Fibroblast of pulmonary artery (primary cell): ENCODE measurements around the gene TRPM4.
"Not testable (repeated sequence)": the region's sequence is repeated elsewhere in the genome, so short reads cannot be mapped to it uniquely, and the experiment has no call there.

Source experiments
- DNase-seq: peaks from one replicate; pipeline ENCODE4 v3.0.0-alpha.2; 2010; ENCODE audit warnings: low read depth
- H3K4me3 ChIP-seq: replicated peaks from 2 replicates; pipeline ENCODE4 v1.5.1; 2011; ENCODE audit warnings: low read depth, mild to moderate bottlenecking, control low read depth, low read length, moderate library complexity
- TF ChIP-seq, protein P1 (sequence below): IDR thresholded peaks from 2 replicates; pipeline ENCODE4 v1.5.1; 2011; ENCODE audit warnings: mild to moderate bottlenecking, control low read depth, low read length, inconsistent platforms; ENCODE audit errors: missing control alignments

The TRPM4 gene

DNA sequence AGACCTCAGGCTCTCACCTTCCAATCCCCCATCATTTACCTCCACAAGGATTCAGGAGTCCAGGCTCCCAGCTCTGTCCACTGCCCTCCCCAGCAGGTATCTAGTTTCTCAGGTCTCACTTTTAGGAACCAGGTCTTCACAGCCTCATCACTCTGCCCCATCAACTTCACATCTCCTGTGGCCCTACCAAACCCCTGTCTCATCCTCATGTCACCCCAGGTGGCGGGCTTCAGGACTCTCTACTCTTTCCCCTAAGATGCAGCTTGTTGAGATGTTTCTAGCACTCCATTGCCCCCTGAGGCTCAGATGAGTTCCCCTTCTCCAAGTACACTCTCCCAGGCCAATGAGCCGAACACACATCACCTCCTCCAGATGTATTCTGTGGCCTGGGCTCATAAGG lies 36.7 kb upstream of the TRPM4 start:
- DNase-seq, result no peak
- H3K4me3 ChIP-seq, result no peak overlapping the region
- TF ChIP-seq, protein P1, sequence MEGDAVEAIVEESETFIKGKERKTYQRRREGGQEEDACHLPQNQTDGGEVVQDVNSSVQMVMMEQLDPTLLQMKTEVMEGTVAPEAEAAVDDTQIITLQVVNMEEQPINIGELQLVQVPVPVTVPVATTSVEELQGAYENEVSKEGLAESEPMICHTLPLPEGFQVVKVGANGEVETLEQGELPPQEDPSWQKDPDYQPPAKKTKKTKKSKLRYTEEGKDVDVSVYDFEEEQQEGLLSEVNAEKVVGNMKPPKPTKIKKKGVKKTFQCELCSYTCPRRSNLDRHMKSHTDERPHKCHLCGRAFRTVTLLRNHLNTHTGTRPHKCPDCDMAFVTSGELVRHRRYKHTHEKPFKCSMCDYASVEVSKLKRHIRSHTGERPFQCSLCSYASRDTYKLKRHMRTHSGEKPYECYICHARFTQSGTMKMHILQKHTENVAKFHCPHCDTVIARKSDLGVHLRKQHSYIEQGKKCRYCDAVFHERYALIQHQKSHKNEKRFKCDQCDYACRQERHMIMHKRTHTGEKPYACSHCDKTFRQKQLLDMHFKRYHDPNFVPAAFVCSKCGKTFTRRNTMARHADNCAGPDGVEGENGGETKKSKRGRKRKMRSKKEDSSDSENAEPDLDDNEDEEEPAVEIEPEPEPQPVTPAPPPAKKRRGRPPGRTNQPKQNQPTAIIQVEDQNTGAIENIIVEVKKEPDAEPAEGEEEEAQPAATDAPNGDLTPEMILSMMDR, result no peak

DNA sequence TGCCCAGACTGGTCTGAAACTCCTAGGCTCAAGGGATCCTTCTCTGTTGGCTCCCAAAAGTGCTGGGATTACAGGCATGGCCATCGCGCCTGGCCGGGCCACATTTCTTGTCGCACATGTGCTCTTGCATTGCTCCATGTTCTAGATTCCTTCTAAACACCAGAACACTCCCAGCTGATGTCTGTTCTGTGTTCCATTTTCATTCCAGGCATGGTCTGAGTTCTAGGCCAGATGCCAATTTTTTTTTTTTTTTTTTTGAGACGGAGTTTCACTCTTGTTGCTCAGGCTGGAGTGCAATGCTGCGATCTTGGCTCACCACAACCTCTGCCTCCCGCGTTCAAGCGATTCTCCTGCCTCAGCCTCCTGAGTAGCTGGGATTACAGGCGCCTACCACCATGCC lies 35.8 kb upstream of the TRPM4 start:
- DNase-seq, result peak; percentile 35
- H3K4me3 ChIP-seq, result not testable (repeated sequence)

DNA sequence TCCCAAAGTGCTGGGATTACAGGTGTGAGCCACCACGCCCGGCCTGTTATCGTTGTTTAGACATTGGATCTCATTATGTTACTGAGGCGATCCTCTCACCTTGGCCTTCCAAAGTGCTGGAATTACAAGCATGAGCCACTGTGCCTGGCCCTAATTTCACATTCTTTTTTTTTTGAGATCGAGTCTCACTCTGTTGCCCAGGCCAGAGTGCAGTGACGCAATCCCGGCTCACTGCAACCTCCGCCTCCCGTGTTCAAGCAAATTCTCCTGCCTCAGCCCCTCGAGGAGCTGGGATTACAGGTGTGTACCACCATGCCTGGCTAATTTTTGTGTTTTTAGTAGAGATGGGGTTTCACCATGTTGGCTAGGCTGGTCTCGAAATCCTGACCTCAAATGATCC lies 34.3 kb upstream of the TRPM4 start:
- not testable (repeated sequence) for H3K4me3 ChIP-seq

DNA sequence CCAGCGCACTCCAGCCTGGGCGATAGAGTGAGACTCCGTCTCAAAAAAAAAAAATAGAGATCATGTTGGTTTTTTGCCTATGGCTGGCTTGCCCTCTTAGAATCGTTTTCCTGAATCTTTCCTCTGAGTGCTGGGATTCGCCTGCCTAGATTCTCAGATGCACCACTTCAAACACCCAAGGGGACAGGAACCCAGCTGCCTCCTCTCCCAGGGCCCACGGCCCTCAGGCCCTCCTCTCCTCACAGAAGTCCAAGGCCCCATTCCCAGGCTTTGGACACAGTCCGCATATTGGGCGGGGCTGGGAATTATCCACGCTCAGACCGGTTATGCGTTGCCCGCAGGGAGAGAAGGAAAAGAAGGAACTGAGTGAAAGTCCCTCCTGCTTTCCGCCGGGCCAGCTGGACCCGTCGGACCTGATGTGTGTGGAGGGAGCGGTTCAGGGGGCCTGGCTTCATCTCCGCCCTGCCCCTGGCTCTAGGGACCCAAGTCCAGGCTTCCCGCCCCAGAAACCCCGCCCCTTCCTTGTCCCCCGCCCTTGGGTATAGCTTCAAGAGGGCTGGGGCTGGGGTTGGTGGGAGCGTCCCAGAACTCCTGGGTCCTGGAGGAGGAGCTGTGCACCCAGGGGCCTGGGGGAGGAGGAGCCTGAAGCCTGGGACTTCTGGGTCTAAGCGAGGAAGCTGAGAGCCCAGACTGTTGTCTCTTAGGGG lies 32.4 kb upstream of the TRPM4 start:
- no peak for DNase-seq

More for the DNA sequence above, 34.3 kb upstream of the TRPM4 start:
- not testable (repeated sequence) for DNase-seq

DNA sequence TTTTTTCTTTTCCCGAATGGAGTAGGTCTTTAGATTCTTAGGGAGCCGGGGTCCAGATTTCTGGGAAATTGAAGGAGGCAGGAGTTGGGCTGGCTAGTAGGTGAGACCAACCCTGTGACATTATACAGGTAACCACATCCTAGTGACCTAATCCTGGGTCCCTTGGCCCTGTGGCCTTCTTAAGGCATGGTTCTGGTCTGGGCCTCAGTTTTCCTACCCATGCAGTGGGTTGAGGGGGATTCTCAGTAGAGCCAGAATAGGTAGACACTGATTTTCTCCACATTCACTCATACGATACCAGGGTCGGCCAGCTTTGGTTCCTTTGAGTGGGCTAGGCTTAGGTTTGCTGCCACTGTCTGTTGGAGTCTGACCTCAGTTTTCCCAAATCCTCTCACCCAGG lies 31.0 kb upstream of the TRPM4 start:
- H3K4me3 ChIP-seq, result no peak overlapping the region
- TF ChIP-seq, protein P1, result no peak
- DNase-seq, result no peak

More for the DNA sequence above, 32.4 kb upstream of the TRPM4 start:
- TF ChIP-seq, protein P1, result no peak
- no peak overlapping the region for H3K4me3 ChIP-seq

DNA sequence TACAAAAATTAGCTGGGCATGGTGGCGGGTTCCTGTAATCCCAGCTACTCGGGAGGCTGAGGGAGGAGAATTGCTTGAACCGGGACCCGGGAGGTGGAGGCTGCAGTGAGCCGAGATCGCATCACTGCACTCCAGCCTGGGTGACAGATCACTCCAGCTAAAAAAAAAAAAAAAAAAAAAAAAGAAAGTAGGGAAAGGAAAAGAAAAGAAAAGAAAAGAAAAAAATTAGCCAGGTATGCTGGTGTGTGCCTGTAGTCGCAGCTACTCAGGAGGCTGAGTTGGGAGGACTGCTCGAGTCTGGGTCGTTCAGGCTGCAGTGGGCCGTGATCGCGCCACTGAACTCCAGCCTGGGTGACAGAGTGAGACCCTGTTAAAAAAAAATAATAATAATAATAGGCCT lies 30.4 kb upstream of the TRPM4 start:
- not testable (repeated sequence) for H3K4me3 ChIP-seq, DNase-seq

DNA sequence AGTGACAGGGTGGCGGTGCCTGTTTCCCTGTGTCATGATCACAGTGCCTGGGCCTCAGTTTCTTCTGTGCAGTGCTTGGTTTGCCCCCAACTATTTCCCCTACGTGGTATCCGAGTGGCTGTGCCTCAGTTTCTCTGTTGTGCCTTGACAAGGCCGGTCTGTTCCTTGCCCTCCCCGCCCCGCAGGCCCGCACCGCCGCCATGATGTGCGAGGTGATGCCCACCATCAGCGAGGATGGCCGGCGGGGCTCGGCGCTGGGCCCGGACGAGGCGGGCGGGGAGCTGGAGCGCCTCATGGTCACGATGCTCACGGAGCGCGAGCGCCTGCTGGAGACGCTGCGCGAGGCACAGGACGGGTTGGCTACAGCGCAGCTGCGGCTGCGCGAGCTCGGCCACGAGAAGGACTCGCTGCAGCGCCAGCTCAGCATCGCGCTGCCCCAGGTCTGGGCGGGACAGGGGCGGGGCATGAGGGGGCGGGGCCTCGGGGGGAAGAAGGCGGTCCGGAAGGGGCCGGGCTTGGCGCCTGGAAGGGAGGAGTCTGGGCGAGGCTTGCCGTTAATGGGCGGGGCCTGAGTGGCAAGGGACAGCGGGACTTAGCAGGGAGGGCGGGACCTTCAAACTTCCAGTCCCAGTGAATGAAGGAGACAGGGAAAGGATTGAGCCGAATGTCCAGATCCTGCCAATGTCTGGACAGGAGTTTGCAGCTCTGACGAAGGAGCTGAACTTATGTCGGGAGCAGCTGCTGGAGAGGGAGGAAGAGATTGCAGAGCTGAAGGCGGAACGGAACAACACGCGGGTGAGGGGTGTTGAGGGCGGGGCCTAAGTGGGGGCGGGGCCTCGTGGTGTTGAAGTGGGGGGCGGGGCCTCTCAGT lies 29.7 kb upstream of the TRPM4 start:
- TF ChIP-seq, protein P1, result no peak

DNA sequence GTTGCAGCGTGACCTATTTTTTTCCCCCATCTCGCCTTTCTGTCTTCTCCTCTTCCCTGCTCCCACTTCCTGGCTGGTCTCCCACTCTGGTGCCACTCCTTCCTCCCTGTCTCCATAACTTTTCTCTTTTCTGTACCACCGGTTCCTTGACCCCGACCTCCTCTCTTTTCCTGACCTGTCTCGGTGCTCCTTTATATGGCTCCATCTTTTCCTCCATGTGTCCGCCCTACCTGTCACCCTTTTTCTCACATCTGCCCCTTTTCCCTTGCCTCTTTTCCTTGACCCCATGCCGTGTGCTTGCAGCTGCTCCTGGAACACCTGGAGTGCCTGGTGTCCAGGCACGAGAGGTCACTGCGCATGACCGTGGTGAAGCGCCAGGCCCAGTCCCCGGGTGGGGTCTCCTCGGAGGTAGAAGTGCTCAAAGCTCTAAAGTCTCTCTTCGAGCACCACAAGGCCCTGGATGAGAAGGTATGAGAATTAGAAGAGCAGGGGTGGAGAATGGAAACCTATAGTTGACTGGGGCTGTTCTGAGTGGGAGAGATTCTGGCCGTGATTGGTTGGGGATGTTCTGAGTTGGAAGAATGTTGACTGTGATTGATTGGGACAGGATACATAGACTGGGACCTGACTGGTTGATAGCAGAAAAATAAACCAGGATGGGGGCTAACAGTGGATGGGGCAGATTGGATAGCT lies 28.9 kb upstream of the TRPM4 start:
- TF ChIP-seq, protein P1, result no peak
- DNase-seq, result no peak
- H3K4me3 ChIP-seq, result no peak overlapping the region

More for the DNA sequence above, 29.7 kb upstream of the TRPM4 start:
- DNase-seq, result peak; percentile 97
- H3K4me3 ChIP-seq, result peak overlapping the region; percentile 41
